Measurements from ENCODE around the gene SSH2.

Gene SSH2

GRCh38 chr17:29642171-29642611 is 287.8 kb downstream of the SSH2 start (continued):
- TF ChIP-seq ZNF580 (tag by site-specific recombination; IDR thresholded peaks at IDR 0.05) (peak; percentile 76; the same call in 1 of the 2 replicates), ZNF501 (tag by site-specific recombination; IDR thresholded peaks at IDR 0.05) (peak; percentile 81), ZNF266 (tag by site-specific recombination; IDR thresholded peaks at IDR 0.05; ENCODE audit: low read depth) (no peak), ZNF211 (tag by site-specific recombination; IDR thresholded peaks at IDR 0.05; ENCODE audit: low read depth) (no peak), ZNF629 (tag by site-specific recombination; IDR thresholded peaks at IDR 0.05) (peak; percentile 71), ZNF416 (tag by site-specific recombination; IDR thresholded peaks at IDR 0.05) (no peak), ZNF544 (tag by site-specific recombination; IDR thresholded peaks at IDR 0.05) (no peak), ZNF16 (tag by site-specific recombination; IDR thresholded peaks at IDR 0.05; ENCODE audit: low read depth) (no peak), ZSCAN18 (tag by site-specific recombination; IDR thresholded peaks at IDR 0.05) (no peak), CTCF (tag by site-specific recombination; IDR thresholded peaks at IDR 0.05) (no peak), KLF16 (tag by site-specific recombination; IDR thresholded peaks at IDR 0.05) (0 out of 2 replicates have a peak, but pooled peaks have one; percentile 18), ZNF174 (tag by site-specific recombination; IDR thresholded peaks at IDR 0.05) (no peak), ZNF26 (tag by site-specific recombination; IDR thresholded peaks at IDR 0.05) (no peak), SP2 (tag by site-specific recombination; IDR thresholded peaks at IDR 0.05) (no peak), SP7 (tag by site-specific recombination; IDR thresholded peaks at IDR 0.05) (peak; percentile 92), SP3 (tag by site-specific recombination; IDR thresholded peaks at IDR 0.05) (no peak), ZSCAN4 (tag by site-specific recombination; IDR thresholded peaks at IDR 0.05) (peak; percentile 50; the same call in 1 of the 2 replicates), ZNF132 (tag by site-specific recombination; IDR thresholded peaks at IDR 0.05; ENCODE audit: borderline replicate concordance) (no peak), ZNF571 (tag by site-specific recombination; IDR thresholded peaks at IDR 0.05) (no peak), ZBTB26 (tag by site-specific recombination; optimal IDR thresholded peaks at IDR 0.05) (no peak), ZNF585B (tag by site-specific recombination; IDR thresholded peaks at IDR 0.05) (no peak), ZNF555 (tag by site-specific recombination; conservative IDR thresholded peaks at IDR 0.05) (no peak), ZNF530 (tag by site-specific recombination; IDR thresholded peaks at IDR 0.05; ENCODE audit: low read depth) (no peak), ZNF623 (tag by site-specific recombination; IDR thresholded peaks at IDR 0.05) (no peak), ZFP69B (tag by site-specific recombination; IDR thresholded peaks at IDR 0.05) (peak; percentile 54; the same call in 1 of the 2 replicates), ZNF114 (tag by site-specific recombination; IDR thresholded peaks at IDR 0.05) (no peak), ATF2 (tag by site-specific recombination; IDR thresholded peaks at IDR 0.05; ENCODE audit: low read depth) (no peak), MYNN (tag by site-specific recombination; IDR thresholded peaks at IDR 0.05; ENCODE audit: borderline replicate concordance) (no peak), ZNF792 (tag by site-specific recombination; IDR thresholded peaks at IDR 0.05) (no peak), ZNF645 (tag by site-specific recombination; IDR thresholded peaks at IDR 0.05) (no peak), ZNF10 (tag by site-specific recombination; IDR thresholded peaks at IDR 0.05) (peak; percentile 67; the same call in 1 of the 2 replicates), BCL11B (tag by site-specific recombination; IDR thresholded peaks at IDR 0.05; ENCODE audit: low read depth) (no peak)

All from HEK293 (cell line).